Tibial artery (tissue), 4 donors: ENCODE results near the gene ENOX2.

Experiments used
- DNase-seq, 2 donors: peaks; one replicate each; pipeline ENCODE4 v3.0.0-alpha.2; 2019
- H3K27ac ChIP-seq, 2 donors: fragments of 200-600 bp; sonication (generic) in 1 of 2; 1 replicate in 1 of 2; 2 replicates in 1 of 2; pipeline ENCODE4 v1.5.1; 2018 to 2019; ENCODE audit warnings: mild to moderate bottlenecking in 1 of 2
- H3K27me3 ChIP-seq, 2 donors: fragments of 200-600 bp; sonication (generic) in 1 of 2; one replicate each; pipeline versions ENCODE4 v1.5.1 to v1.6.0; 2016 to 2019
- H3K36me3 ChIP-seq, 3 donors: fragments of 200-600 bp; sonication (generic) in 2 of 3; one replicate each; pipeline ENCODE4 v1.5.1; 2016 to 2019; ENCODE audit warnings: mild to moderate bottlenecking in 2 of 3
- H3K4me1 ChIP-seq, 4 donors: fragments of 200-600 bp; sonication (generic) in 2 of 4; 1 replicate in 3 of 4; 2 replicates in 1 of 4; pipeline ENCODE4 v1.5.1; 2016 to 2019
- H3K4me3 ChIP-seq, 2 donors: fragments of 200-600 bp; sonication (generic) in 1 of 2; 1 replicate in 1 of 2; 2 replicates in 1 of 2; pipeline ENCODE4 v1.5.1; 2018 to 2019; ENCODE audit warnings: mild to moderate bottlenecking in 2 of 2
- H3K9me3 ChIP-seq, 3 donors: fragments of 200-600 bp; sonication (generic) in 1 of 3; one replicate each; pipeline ENCODE4 v1.5.1; 2016 to 2019
- CTCF ChIP-seq, 2 experiments: fragments of 200-600 bp in 1 of 2; fragments of 450-650 bp in 1 of 2; IDR thresholded peaks; one replicate each; pipeline ENCODE4 v1.5.1; 2017 to 2019; ENCODE audit warnings: antibody characterized with exemption in 2 of 2, mild to moderate bottlenecking in 1 of 2, moderate library complexity in 1 of 2
- intact Hi-C: fragments of 100-400 bp; cut with DNase I; formaldehyde crosslinking; loops from one replicate; pipeline ENCODE4 v1.15.0; 2023; ENCODE audit warnings: low total_unique reads

The ENOX2 gene

GRCh38 chrX:130789793-130790192 is 113.2 kb downstream of the ENOX2 start:
- no peak for TF ChIP-seq CTCF (IDR thresholded peaks at IDR 0.05)
- DNase-seq: no peak
- intact Hi-C loops: no loop called here

GRCh38 chrX:130788786-130789581 is 114.0 kb downstream of the ENOX2 start:
- Histone ChIP-seq H3K4me1 (no peaks in the 10 kb centered on the region), H3K4me3 (no peak overlapping the region), H3K27ac (no peak overlapping the region), H3K27me3 (no peaks in the 10 kb centered on the region), H3K9me3 (no peaks in the 10 kb centered on the region), H3K36me3 (no peaks in the 10 kb centered on the region)
- intact Hi-C loops: no loop called here
- TF ChIP-seq CTCF (IDR thresholded peaks at IDR 0.05): no peak
- DNase-seq: no peak

More at GRCh38 chrX:130789793-130790192, 113.2 kb downstream of the ENOX2 start:
- H3K4me3 ChIP-seq: no peak overlapping the region
- no peaks in the 10 kb centered on the region for H3K27me3 ChIP-seq
- H3K9me3 ChIP-seq: no peaks in the 10 kb centered on the region
- no peaks in the 10 kb centered on the region for H3K4me1 ChIP-seq
- no peak overlapping the region for H3K27ac ChIP-seq
- H3K36me3 ChIP-seq: no peaks in the 10 kb centered on the region

GRCh38 chrX:130786030-130786429 is 117.0 kb downstream of the ENOX2 start:
- Histone ChIP-seq H3K9me3 (no peaks in the 10 kb centered on the region), H3K27me3 (no peaks in the 10 kb centered on the region), H3K4me1 (no peaks in the 10 kb centered on the region), H3K4me3 (no peak overlapping the region), H3K36me3 (no peaks in the 10 kb centered on the region), H3K27ac (no peak overlapping the region)
- no peak for DNase-seq
- no peak for TF ChIP-seq CTCF (IDR thresholded peaks at IDR 0.05)
- intact Hi-C loops: no loop called here

GRCh38 chrX:130778773-130779172 is 124.2 kb downstream of the ENOX2 start:
- Histone ChIP-seq H3K4me3 (no peak overlapping the region), H3K27ac (no peak overlapping the region), H3K36me3 (no peaks in the 10 kb centered on the region), H3K4me1 (no peaks in the 10 kb centered on the region), H3K27me3 (no peaks in the 10 kb centered on the region), H3K9me3 (no peaks in the 10 kb centered on the region)
- intact Hi-C loops: no loop called here
- TF ChIP-seq CTCF (IDR thresholded peaks at IDR 0.05): no peak
- no peak for DNase-seq

- no peak for DNase-seq
- H3K9me3 ChIP-seq: no peaks in the 10 kb centered on the region
- H3K36me3 ChIP-seq: no peaks in the 10 kb centered on the region
- no peak overlapping the region for H3K4me3 ChIP-seq
- no peak for TF ChIP-seq CTCF (IDR thresholded peaks at IDR 0.05)
- intact Hi-C loops: no loop called here
- H3K4me1 ChIP-seq: peaks cover 0 to 9% (median 0%) of the 10 kb centered on the region in 4 donors
- no peak overlapping the region for H3K27ac ChIP-seq
- H3K27me3 ChIP-seq: no peaks in the 10 kb centered on the region
Observed at GRCh38 chrX:130775849-130776248, 127.2 kb downstream of the ENOX2 start.
